SK-N-SH treated with all-trans-retinoic acid at 6 μM for 48 hours (cell line): ENCODE measurements around the gene ANXA7.

Source experiments
- ATAC-seq: fragments of 200-7000 bp; cut with Tn5 transposase; 3 replicates; pipeline ENCODE4 v1.9.1; 2020; ENCODE audit warnings: mild to moderate bottlenecking, moderate library complexity
- ARNTL ChIP-seq: fragments of 450-650 bp; formaldehyde crosslinking; IDR thresholded peaks from 2 replicates; pipeline ENCODE4 v1.5.0; 2020; ENCODE audit warnings: low read depth, mild to moderate bottlenecking, moderate library complexity, borderline replicate concordance
- BACH2 ChIP-seq: fragments of 250-450 bp; sonication (Bioruptor Pico); IDR thresholded peaks from 2 replicates; pipeline ENCODE4 v1.9.0; 2021; ENCODE audit warnings: mild to moderate bottlenecking, borderline replicate concordance
- CREB5 ChIP-seq: fragments of 250-450 bp; sonication (Bioruptor Pico); IDR thresholded peaks from 2 replicates; pipeline ENCODE4 v1.5.1; 2020; ENCODE audit warnings: low read depth, mild to moderate bottlenecking, moderate library complexity
- CSDC2 ChIP-seq: fragments of 250-450 bp; sonication (Bioruptor Pico); IDR thresholded peaks from 2 replicates; pipeline ENCODE4 v1.5.0; 2020; ENCODE audit warnings: mild to moderate bottlenecking, moderate library complexity
- CSRNP3 ChIP-seq: fragments of 250-450 bp; sonication (Bioruptor Pico); IDR thresholded peaks from 2 replicates; pipeline ENCODE4 v1.5.1; 2021; ENCODE audit warnings: mild to moderate bottlenecking, moderate library complexity
- ESRRG ChIP-seq: fragments of 250-450 bp; sonication (Bioruptor Pico); IDR thresholded peaks from 2 replicates; pipeline ENCODE4 v1.6.1; 2021; ENCODE audit warnings: mild to moderate bottlenecking
- GLIS3 ChIP-seq: fragments of 250-450 bp; sonication (Bioruptor Pico); IDR thresholded peaks from 2 replicates; pipeline ENCODE4 v1.5.0; 2020; ENCODE audit warnings: mild to moderate bottlenecking, moderate library complexity
- ISL1 ChIP-seq: fragments of 250-450 bp; sonication (Bioruptor Pico); IDR thresholded peaks from 2 replicates; pipeline ENCODE4 v2.1.2; 2022; ENCODE audit warnings: mild to moderate bottlenecking, moderate library complexity
- OSR1 ChIP-seq: fragments of 250-450 bp; sonication (Bioruptor Pico); IDR thresholded peaks from 2 replicates; pipeline ENCODE4 v1.8.0; 2022; ENCODE audit warnings: moderate library complexity, mild to moderate bottlenecking, inconsistent platforms
- PATZ1 ChIP-seq: fragments of 250-450 bp; sonication (Bioruptor Pico); IDR thresholded peaks from 2 replicates; pipeline ENCODE4 v1.8.0; 2020; ENCODE audit warnings: mild to moderate bottlenecking, moderate library complexity, borderline replicate concordance
- POU6F1 ChIP-seq: fragments of 250-450 bp; sonication (Bioruptor Pico); IDR thresholded peaks from 2 replicates; pipeline ENCODE4 v1.8.0; 2021; ENCODE audit warnings: low read depth, mild to moderate bottlenecking, moderate library complexity, borderline replicate concordance
- PPARA ChIP-seq: fragments of 250-450 bp; sonication (Bioruptor Pico); IDR thresholded peaks from 2 replicates; pipeline ENCODE4 v1.5.0; 2020; ENCODE audit warnings: mild to moderate bottlenecking, borderline replicate concordance
- SNAI2 ChIP-seq: fragments of 250-450 bp; sonication (Bioruptor Pico); IDR thresholded peaks from 2 replicates; pipeline ENCODE4 v1.5.0; 2020; ENCODE audit warnings: mild to moderate bottlenecking, moderate library complexity
- TCF4 ChIP-seq: fragments of 250-450 bp; sonication (Bioruptor Pico); IDR thresholded peaks from 2 replicates; pipeline ENCODE4 v1.8.0; 2021; ENCODE audit warnings: mild to moderate bottlenecking, moderate library complexity, borderline replicate concordance
- TOX ChIP-seq: fragments of 250-450 bp; sonication (Bioruptor Pico); IDR thresholded peaks from 2 replicates; pipeline ENCODE4 v1.8.0; 2021; ENCODE audit warnings: mild to moderate bottlenecking, moderate library complexity, borderline replicate concordance
- TSHZ2 ChIP-seq: fragments of 250-450 bp; sonication (Bioruptor Pico); IDR thresholded peaks from 2 replicates; pipeline ENCODE4 v1.5.0; 2020; ENCODE audit warnings: mild to moderate bottlenecking, moderate library complexity
- ZC3H10 ChIP-seq: fragments of 250-450 bp; sonication (Bioruptor Pico); IDR thresholded peaks from 2 replicates; pipeline ENCODE4 v1.5.1; 2021; ENCODE audit warnings: mild to moderate bottlenecking, moderate library complexity
- ZFP3 ChIP-seq: fragments of 250-450 bp; sonication (Bioruptor Pico); IDR thresholded peaks from 2 replicates; pipeline ENCODE4 v1.5.0; 2020; ENCODE audit warnings: mild to moderate bottlenecking, moderate library complexity
- ZFP30 ChIP-seq: fragments of 450-650 bp; formaldehyde crosslinking; IDR thresholded peaks from 2 replicates; pipeline ENCODE4 v1.5.0; 2022; ENCODE audit warnings: mild to moderate bottlenecking, moderate library complexity
- ZNF70 ChIP-seq: fragments of 450-650 bp; formaldehyde crosslinking; IDR thresholded peaks from 2 replicates; pipeline ENCODE4 v1.5.0; 2020; ENCODE audit warnings: mild to moderate bottlenecking, moderate library complexity

Gene ANXA7

GRCh38 chr10:73404690-73405089 is 9.2 kb downstream of the ANXA7 start:
- TF ChIP-seq ESRRG (CRISPR knock-in tag) (no peak), BACH2 (CRISPR knock-in tag) (no peak), CSRNP3 (CRISPR knock-in tag) (no peak), ZNF70 (CRISPR knock-in tag) (no peak), ZC3H10 (CRISPR knock-in tag) (no peak), PPARA (CRISPR knock-in tag) (no peak), ARNTL (CRISPR knock-in tag) (no peak), TOX (CRISPR knock-in tag) (no peak), PATZ1 (CRISPR knock-in tag) (no peak), ISL1 (CRISPR knock-in tag) (no peak), GLIS3 (no peak), TCF4 (CRISPR knock-in tag) (no peak), ZFP30 (CRISPR knock-in tag) (no peak), CREB5 (CRISPR knock-in tag) (no peak)
- ATAC-seq, result no peak

GRCh38 chr10:73401636-73402035 is 12.2 kb downstream of the ANXA7 start:
- ATAC-seq, result no peak
- TF ChIP-seq CSRNP3 (CRISPR knock-in tag) (no peak), CSDC2 (CRISPR knock-in tag) (no peak), PPARA (CRISPR knock-in tag) (no peak), TSHZ2 (CRISPR knock-in tag) (no peak), ARNTL (CRISPR knock-in tag) (no peak), SNAI2 (CRISPR knock-in tag) (no peak), ZFP3 (no peak), OSR1 (no peak), TOX (CRISPR knock-in tag) (no peak), PATZ1 (CRISPR knock-in tag) (no peak), GLIS3 (no peak), ZC3H10 (CRISPR knock-in tag) (no peak), ZNF70 (CRISPR knock-in tag) (no peak), TCF4 (CRISPR knock-in tag) (no peak), BACH2 (CRISPR knock-in tag) (no peak), POU6F1 (CRISPR knock-in tag) (no peak), ESRRG (CRISPR knock-in tag) (no peak), ZFP30 (CRISPR knock-in tag) (no peak)
